Neutrophil (primary cell): ENCODE results near the gene BICRA.
"Not testable (repeated sequence)": the region's sequence is repeated elsewhere in the genome, so short reads cannot be mapped to it uniquely, and the experiment has no call there.

Experiments used
- H3K27ac ChIP-seq: fragments of 200-600 bp; sonication (generic); 2 replicates; pipeline ENCODE4 v1.5.1; 2016; ENCODE audit warnings: mild to moderate bottlenecking, moderate library complexity
- H3K27me3 ChIP-seq: fragments of 200-600 bp; sonication (generic); 2 replicates; pipeline ENCODE4 v1.6.0; 2016; ENCODE audit warnings: mild to moderate bottlenecking
- H3K36me3 ChIP-seq: fragments of 200-600 bp; sonication (generic); 2 replicates; pipeline ENCODE4 v1.5.1; 2017
- H3K4me1 ChIP-seq, 2 experiments: fragments of 200-600 bp in 1 of 2; sonication (generic) in 1 of 2; 1 replicate in 1 of 2; 2 replicates in 1 of 2; pipeline versions ENCODE4 v1.5.1 to v1.6.1; 2013 to 2016; ENCODE audit warnings: low read depth in 1 of 2, low read length in 1 of 2, mild to moderate bottlenecking in 1 of 2, moderate library complexity in 1 of 2; ENCODE audit not compliant: control insufficient read depth in 1 of 2, insufficient read depth in 1 of 2
- H3K4me3 ChIP-seq, 2 experiments: fragments of 200-600 bp in 1 of 2; sonication (generic) in 1 of 2; 1 replicate in 1 of 2; 2 replicates in 1 of 2; pipeline ENCODE4 v1.5.1; 2013 to 2016; ENCODE audit warnings: low read depth in 1 of 2, low read length in 1 of 2, mild to moderate bottlenecking in 1 of 2, moderate library complexity in 1 of 2
- H3K9me3 ChIP-seq: fragments of 200-600 bp; sonication (generic); 2 replicates; pipeline ENCODE4 v1.5.1; 2016
- CTCF ChIP-seq: fragments of 200-600 bp; sonication (generic); IDR thresholded peaks from 2 replicates; pipeline ENCODE4 v1.5.1; 2016; ENCODE audit warnings: antibody characterized with exemption

BICRA gene

GRCh38 chr19:47572635-47573034 is 36.3 kb upstream of the BICRA start:
- H3K9me3 ChIP-seq, result no peaks in the 10 kb centered on the region
- no peak overlapping the region for H3K27ac ChIP-seq
- peaks cover 78% of the 10 kb centered on the region for H3K27me3 ChIP-seq
- no peak overlapping the region for H3K4me3 ChIP-seq
- TF ChIP-seq CTCF, result no peak
- H3K4me1 ChIP-seq, result no peaks in the 10 kb centered on the region
- H3K36me3 ChIP-seq, result no peaks in the 10 kb centered on the region

GRCh38 chr19:47573071-47574026 is 35.6 kb upstream of the BICRA start, which contains the start of gene ZNF541:
TSS of gene ZNF541 (minus strand) at chr19:47573148. CDS start at chr19:47555856, 17,292 bp downstream.
- Histone ChIP-seq H3K27me3 (peaks cover 71% of the 10 kb centered on the region), H3K27ac (no peak within 1 kb of the TSS), H3K4me1 (no peaks in the 10 kb centered on the region), H3K36me3 (no peaks in the 10 kb centered on the region), H3K9me3 (no peaks in the 10 kb centered on the region), H3K4me3 (no peak within 1 kb of the TSS)
- no peak for TF ChIP-seq CTCF

GRCh38 chr19:47580397-47580796 is 28.5 kb upstream of the BICRA start:
- TF ChIP-seq CTCF, result no peak
- no peaks in the 10 kb centered on the region for H3K9me3 ChIP-seq
- peaks cover 35% of the 10 kb centered on the region for H3K27me3 ChIP-seq
- H3K4me1 ChIP-seq, result no peaks in the 10 kb centered on the region
- H3K4me3 ChIP-seq, result no peak overlapping the region
- H3K36me3 ChIP-seq, result no peaks in the 10 kb centered on the region
- H3K27ac ChIP-seq, result no peak overlapping the region

GRCh38 chr19:47581605-47582319 is 27.2 kb upstream of the BICRA start:
- peaks cover 24% of the 10 kb centered on the region for H3K27me3 ChIP-seq
- TF ChIP-seq CTCF, result no peak
- H3K36me3 ChIP-seq, result no peaks in the 10 kb centered on the region
- no peak overlapping the region for H3K4me3 ChIP-seq
- no peaks in the 10 kb centered on the region for H3K4me1 ChIP-seq
- H3K27ac ChIP-seq, result no peak overlapping the region
- no peaks in the 10 kb centered on the region for H3K9me3 ChIP-seq

GRCh38 chr19:47582320-47582909 is 26.5 kb upstream of the BICRA start:
- H3K4me1 ChIP-seq, result no peaks in the 10 kb centered on the region
- H3K4me3 ChIP-seq, result no peak overlapping the region
- no peaks in the 10 kb centered on the region for H3K9me3 ChIP-seq
- H3K36me3 ChIP-seq, result no peaks in the 10 kb centered on the region
- peaks cover 24% of the 10 kb centered on the region for H3K27me3 ChIP-seq
- TF ChIP-seq CTCF, result no peak
- H3K27ac ChIP-seq, result no peak overlapping the region

GRCh38 chr19:47583161-47583560 is 25.8 kb upstream of the BICRA start:
- peaks cover 24% of the 10 kb centered on the region for H3K27me3 ChIP-seq
- not testable (repeated sequence) for H3K4me1 ChIP-seq, H3K4me3 ChIP-seq, H3K36me3 ChIP-seq, H3K27ac ChIP-seq, H3K9me3 ChIP-seq
